T-helper 2 cell treated with Interferon-gamma antibody and Interleukin-4, amounts not matched to agents 100 ng/mL and 5 ng/mL, for 36 hours (primary cell): ENCODE measurements around the gene MCC. TPM values are rescaled to one million over a fixed set of nuclear protein-coding genes. Genes with fewer than 3 reads are reported as not detected.

Experiments used
- intact Hi-C: fragments of 100-400 bp; cut with micrococcal nuclease; formaldehyde crosslinking; loops from one replicate; pipeline ENCODE4 v1.15.1; 2023
- total RNA-seq: library from RNA; stranded (reverse); gene quantifications from 2 replicates; pipeline ENCODE4 v1.2.3, GENCODE V29; 2022

Gene MCC
- total RNA-seq, 1 donor from 2014 or later: 3.2 TPM

- intact Hi-C loops: no loop called here
Observed at GRCh38 chr5:113122053-113122452, 366.2 kb downstream of the MCC start.

GRCh38 chr5:113119246-113119924 is 368.9 kb downstream of the MCC start:
- intact Hi-C loops: no loop called here

GRCh38 chr5:113118765-113119164 is 369.5 kb downstream of the MCC start:
- intact Hi-C loops: no loop called here

GRCh38 chr5:113118298-113118697 is 370.0 kb downstream of the MCC start:
- intact Hi-C loops: no loop called here

- intact Hi-C loops: no loop called here
Observed at GRCh38 chr5:113117543-113118115, 370.6 kb downstream of the MCC start.

- intact Hi-C loops: no loop called here
Observed at GRCh38 chr5:113115956-113116355, 372.3 kb downstream of the MCC start.

GRCh38 chr5:113115061-113115460 is 373.2 kb downstream of the MCC start:
- intact Hi-C loops: no loop called here

GRCh38 chr5:113114559-113114958 is 373.7 kb downstream of the MCC start:
- intact Hi-C loops: no loop called here

- intact Hi-C loops: no loop called here
Observed at GRCh38 chr5:113112435-113112834, 375.8 kb downstream of the MCC start.

- intact Hi-C loops: no loop called here
Observed at GRCh38 chr5:113110117-113110516, 378.1 kb downstream of the MCC start.

- intact Hi-C loops: no loop called here
Observed at GRCh38 chr5:113109344-113109743, 378.9 kb downstream of the MCC start.

GRCh38 chr5:113108485-113108884 is 379.8 kb downstream of the MCC start:
- intact Hi-C loops: no loop called here

- intact Hi-C loops: no loop called here
Observed at GRCh38 chr5:113106821-113107220, 381.4 kb downstream of the MCC start.

- intact Hi-C loops: no loop called here
Observed at GRCh38 chr5:113105693-113106280, 382.5 kb downstream of the MCC start.

GRCh38 chr5:113103330-113103729 is 384.9 kb downstream of the MCC start:
- intact Hi-C loops: no loop called here

GRCh38 chr5:113102121-113102531 is 386.1 kb downstream of the MCC start:
- intact Hi-C loops: no loop called here

- intact Hi-C loops: no loop called here
Observed at GRCh38 chr5:113100981-113101380, 387.3 kb downstream of the MCC start.

GRCh38 chr5:113099822-113100221 is 388.4 kb downstream of the MCC start:
- intact Hi-C loops: no loop called here

- intact Hi-C loops: no loop called here
Observed at GRCh38 chr5:113098378-113098777, 389.9 kb downstream of the MCC start.

- intact Hi-C loops: no loop called here
Observed at GRCh38 chr5:113095831-113096230, 392.4 kb downstream of the MCC start.

GRCh38 chr5:113093558-113093957 is 394.7 kb downstream of the MCC start:
- intact Hi-C loops: no loop called here

- intact Hi-C loops: no loop called here
Observed at GRCh38 chr5:113092683-113093082, 395.6 kb downstream of the MCC start.

- intact Hi-C loops: no loop called here
Observed at GRCh38 chr5:113091622-113092021, 396.6 kb downstream of the MCC start.
